Measurements from ENCODE around the gene PRR33.

DNA sequence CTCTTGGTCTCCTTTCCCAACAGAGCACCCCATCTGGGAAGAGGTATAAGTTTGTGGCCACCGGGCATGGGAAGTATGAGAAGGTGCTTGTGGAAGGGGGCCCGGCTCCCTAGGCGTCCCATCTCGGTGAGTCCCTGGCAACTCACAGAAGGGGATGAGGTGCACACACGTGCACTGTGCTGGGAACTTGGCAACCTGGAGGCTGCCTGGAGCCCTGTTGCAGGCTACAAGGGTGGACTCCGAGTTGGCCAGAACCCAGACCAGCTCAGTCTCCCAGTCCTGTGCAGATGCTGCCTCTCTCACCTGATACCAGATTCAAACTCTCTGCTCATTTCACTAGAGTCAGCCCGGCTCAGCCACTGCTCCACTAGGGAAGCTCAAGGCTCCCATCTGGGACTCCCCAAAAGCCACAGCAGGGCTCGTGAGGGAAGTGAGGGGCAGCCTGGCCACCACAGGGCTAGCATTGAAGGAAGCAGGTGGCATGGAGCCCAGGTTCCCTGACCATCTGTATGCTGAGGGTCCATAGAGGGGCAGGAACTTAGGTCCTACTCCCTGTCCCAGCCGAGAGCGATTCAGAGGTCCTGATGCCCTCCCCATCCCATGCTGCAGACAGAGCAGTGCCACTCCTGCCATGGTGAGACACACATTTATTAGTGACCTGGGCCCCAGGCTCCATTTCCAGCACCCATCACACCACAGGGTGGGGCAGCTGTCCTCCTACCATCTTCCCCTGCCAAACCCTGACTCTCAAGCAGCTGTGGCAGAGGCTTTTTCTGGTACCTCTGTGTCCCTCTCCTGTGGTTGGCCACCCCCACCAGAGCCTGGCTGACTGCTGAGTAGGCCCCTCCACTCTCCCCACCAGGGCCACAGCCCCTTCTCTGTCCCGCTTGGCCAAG is 4.0 kb downstream of the PRR33 start:
- TF ChIP-seq CTCF (conservative IDR thresholded peaks at IDR 0.05) (no peak), ZFX (IDR thresholded peaks at IDR 0.05) (no peak)
